Activated naive CD4-positive, alpha-beta T cell treated with anti-CD3 and anti-CD28 coated beads, Interleukin-2, amount 10 ng/mL, durations not matched to agents 7 days and 5 days (primary cell): ENCODE results near the gene ASB2.

Source experiments
- CTCF ChIA-PET: fragments of 350-600 bp; sonication (Branson Sonifier 250); formaldehyde crosslinking; loops from one replicate; lab custom pipeline; 2021; ENCODE audit warnings: antibody characterized with exemption; lab: Charles Lee
- DNase-seq: peaks from one replicate; pipeline ENCODE4 v3.0.0-alpha.2; 2020
- H3K27ac Mint-ChIP-seq: one replicate; pipeline ENCODE4 v1.8.0; 2021; ENCODE audit warnings: mild to moderate bottlenecking, moderate library complexity, mixed read lengths
- H3K27me3 Mint-ChIP-seq: one replicate; pipeline ENCODE4 v1.8.0; 2021; ENCODE audit warnings: mild to moderate bottlenecking, mixed read lengths
- H3K36me3 Mint-ChIP-seq: one replicate; pipeline ENCODE4 v1.8.0; 2021; ENCODE audit warnings: mixed read lengths
- H3K4me1 Mint-ChIP-seq: one replicate; pipeline ENCODE4 v1.8.0; 2021; ENCODE audit warnings: mixed read lengths
- H3K4me3 Mint-ChIP-seq: one replicate; pipeline ENCODE4 v1.8.0; 2021; ENCODE audit warnings: mild to moderate bottlenecking, moderate library complexity, mixed read lengths
- H3K9me3 Mint-ChIP-seq: one replicate; pipeline ENCODE4 v1.8.0; 2021; ENCODE audit warnings: mixed read lengths

The ASB2 gene

GRCh38 chr14:93927800-93928145 is 48.6 kb downstream of the ASB2 start:
- Mint-ChIP-seq H3K27me3 (peaks cover 8% of the 10 kb centered on the region), H3K4me1 (no peaks in the 10 kb centered on the region), H3K36me3 (peaks cover 2% of the 10 kb centered on the region), H3K27ac (no peak overlapping the region), H3K9me3 (no peaks in the 10 kb centered on the region), H3K4me3 (no peak overlapping the region)
- CTCF ChIA-PET, result interaction anchor here (0.9 to 1.8 kb wide), 2 partner anchors 9 to 12 kb away, joined by 3 to 10 read pairs; no protein-coding TSS in a partner anchor
- no peak for DNase-seq

GRCh38 chr14:93926873-93927799 is 49.2 kb downstream of the ASB2 start, which contains the start of gene FAM181A:
Gene FAM181A (plus strand): TSS chr14:93927344. CDS start chr14:93928286, 942 bp downstream.
- H3K36me3 Mint-ChIP-seq, result no peaks in the 10 kb centered on the region
- H3K9me3 Mint-ChIP-seq, result no peaks in the 10 kb centered on the region
- peaks cover 8% of the 10 kb centered on the region for H3K27me3 Mint-ChIP-seq
- CTCF ChIA-PET, result interaction anchor here (1.8 kb wide), 1 partner anchor 12 kb away, joined by 10 read pairs; no protein-coding TSS in a partner anchor
- no peak within 1 kb of the TSS for H3K4me3 Mint-ChIP-seq
- no peak within 1 kb of the TSS for H3K27ac Mint-ChIP-seq
- no peaks in the 10 kb centered on the region for H3K4me1 Mint-ChIP-seq
- no peak for DNase-seq

- H3K4me1 Mint-ChIP-seq, result no peaks in the 10 kb centered on the region
- H3K27me3 Mint-ChIP-seq, result peaks cover 12% of the 10 kb centered on the region
- DNase-seq, result no peak
- H3K9me3 Mint-ChIP-seq, result no peaks in the 10 kb centered on the region
- CTCF ChIA-PET, result interaction anchor here (1.8 kb wide), 1 partner anchor 13 kb away, joined by 10 read pairs; no protein-coding TSS in a partner anchor
- no peaks in the 10 kb centered on the region for H3K36me3 Mint-ChIP-seq
- no peak overlapping the region for H3K27ac Mint-ChIP-seq
- H3K4me3 Mint-ChIP-seq, result no peak overlapping the region
Measured at GRCh38 chr14:93926245-93926872, 50.0 kb downstream of the ASB2 start.

GRCh38 chr14:93925374-93925895 is 50.9 kb downstream of the ASB2 start:
- CTCF ChIA-PET, result interaction anchor here (2.5 kb wide), 1 partner anchor 11 kb away, joined by 7 read pairs; no protein-coding TSS in a partner anchor
- H3K9me3 Mint-ChIP-seq, result no peaks in the 10 kb centered on the region
- no peaks in the 10 kb centered on the region for H3K36me3 Mint-ChIP-seq
- no peaks in the 10 kb centered on the region for H3K4me1 Mint-ChIP-seq
- DNase-seq, result no peak
- H3K27ac Mint-ChIP-seq, result no peak overlapping the region
- peaks cover 15% of the 10 kb centered on the region for H3K27me3 Mint-ChIP-seq
- H3K4me3 Mint-ChIP-seq, result no peak overlapping the region

GRCh38 chr14:93924592-93925355 is 51.6 kb downstream of the ASB2 start:
- Mint-ChIP-seq H3K9me3 (no peaks in the 10 kb centered on the region), H3K36me3 (no peaks in the 10 kb centered on the region), H3K4me3 (no peak overlapping the region), H3K27me3 (peaks cover 19% of the 10 kb centered on the region), H3K4me1 (no peaks in the 10 kb centered on the region), H3K27ac (no peak overlapping the region)
- no peak for DNase-seq
- CTCF ChIA-PET, result interaction anchor here (0.7 to 2.5 kb wide), 2 partner anchors 11 to 18 kb away, joined by 3 to 7 read pairs; no protein-coding TSS in a partner anchor

GRCh38 chr14:93923626-93924025 is 52.7 kb downstream of the ASB2 start:
- no peak overlapping the region for H3K27ac Mint-ChIP-seq
- no peaks in the 10 kb centered on the region for H3K36me3 Mint-ChIP-seq
- CTCF ChIA-PET, result interaction anchor here (0.6 to 2.5 kb wide), 3 partner anchors 10 to 17 kb away, joined by 3 to 7 read pairs (median 3); no protein-coding TSS in a partner anchor
- H3K4me3 Mint-ChIP-seq, result no peak overlapping the region
- no peak for DNase-seq
- H3K4me1 Mint-ChIP-seq, result no peaks in the 10 kb centered on the region
- peaks cover 21% of the 10 kb centered on the region for H3K27me3 Mint-ChIP-seq
- H3K9me3 Mint-ChIP-seq, result peaks cover 4% of the 10 kb centered on the region

- Mint-ChIP-seq H3K27me3 (peaks cover 30% of the 10 kb centered on the region), H3K27ac (no peak overlapping the region), H3K4me1 (no peaks in the 10 kb centered on the region), H3K4me3 (no peak overlapping the region), H3K9me3 (peaks cover 4% of the 10 kb centered on the region), H3K36me3 (no peaks in the 10 kb centered on the region)
- CTCF ChIA-PET, result no interaction called here
- DNase-seq, result no peak
Measured at GRCh38 chr14:93921001-93921806, 55.2 kb downstream of the ASB2 start.

GRCh38 chr14:93917141-93917540 is 59.2 kb downstream of the ASB2 start:
- peaks cover 11% of the 10 kb centered on the region for H3K4me1 Mint-ChIP-seq
- no peak overlapping the region for H3K27ac Mint-ChIP-seq
- DNase-seq, result no peak
- H3K4me3 Mint-ChIP-seq, result no peak overlapping the region
- H3K36me3 Mint-ChIP-seq, result peaks cover 4% of the 10 kb centered on the region
- peaks cover 22% of the 10 kb centered on the region for H3K27me3 Mint-ChIP-seq
- CTCF ChIA-PET, result no interaction called here
- peaks cover 12% of the 10 kb centered on the region for H3K9me3 Mint-ChIP-seq

- H3K4me3 Mint-ChIP-seq, result no peak overlapping the region
Measured at GRCh38 chr14:93916498-93916897, 59.9 kb downstream of the ASB2 start.

GRCh38 chr14:93915800-93916199 is 60.6 kb downstream of the ASB2 start:
- no peak overlapping the region for H3K4me3 Mint-ChIP-seq
- peaks cover 11% of the 10 kb centered on the region for H3K4me1 Mint-ChIP-seq
- H3K27me3 Mint-ChIP-seq, result peaks cover 15% of the 10 kb centered on the region
- CTCF ChIA-PET, result no interaction called here
- H3K36me3 Mint-ChIP-seq, result peaks cover 4% of the 10 kb centered on the region
- H3K9me3 Mint-ChIP-seq, result peaks cover 12% of the 10 kb centered on the region
- no peak for DNase-seq
- H3K27ac Mint-ChIP-seq, result no peak overlapping the region

More at GRCh38 chr14:93916498-93916897, 59.9 kb downstream of the ASB2 start:
- Mint-ChIP-seq H3K4me1 (peaks cover 11% of the 10 kb centered on the region), H3K27me3 (peaks cover 20% of the 10 kb centered on the region), H3K36me3 (peaks cover 4% of the 10 kb centered on the region), H3K9me3 (peaks cover 12% of the 10 kb centered on the region), H3K27ac (no peak overlapping the region)
- CTCF ChIA-PET, result no interaction called here
- DNase-seq, result no peak

- H3K4me3 Mint-ChIP-seq, result no peak overlapping the region
Measured at GRCh38 chr14:93915070-93915705, 61.2 kb downstream of the ASB2 start.

GRCh38 chr14:93914278-93914677 is 62.1 kb downstream of the ASB2 start:
- Mint-ChIP-seq H3K4me1 (peaks cover 11% of the 10 kb centered on the region), H3K36me3 (peaks cover 4% of the 10 kb centered on the region), H3K27ac (peak overlapping the region; percentile 9), H3K27me3 (peaks cover 12% of the 10 kb centered on the region), H3K4me3 (no peak overlapping the region), H3K9me3 (peaks cover 8% of the 10 kb centered on the region)
- peak; percentile 30 for DNase-seq
- CTCF ChIA-PET, result no interaction called here

More at GRCh38 chr14:93915070-93915705, 61.2 kb downstream of the ASB2 start:
- H3K27me3 Mint-ChIP-seq, result peaks cover 13% of the 10 kb centered on the region
- CTCF ChIA-PET, result interaction anchor here (0.6 kb wide), 1 partner anchor 227 kb away, joined by 3 read pairs; no protein-coding TSS in a partner anchor
- peaks cover 4% of the 10 kb centered on the region for H3K36me3 Mint-ChIP-seq
- DNase-seq, result no peak
- peaks cover 12% of the 10 kb centered on the region for H3K9me3 Mint-ChIP-seq
- peaks cover 11% of the 10 kb centered on the region for H3K4me1 Mint-ChIP-seq
- H3K27ac Mint-ChIP-seq, result no peak overlapping the region
